HG03439 (cell line): Measurements from ENCODE around the gene PLCG1.

ENCODE experiments used
- ATAC-seq: cut with Tn5 transposase; IDR thresholded peaks from one replicate; pipeline ENCODE4 v1.9.1; 2021; ENCODE audit warnings: mild to moderate bottlenecking, moderate library complexity; ENCODE audit not compliant: unreplicated experiment

Gene PLCG1

DNA sequence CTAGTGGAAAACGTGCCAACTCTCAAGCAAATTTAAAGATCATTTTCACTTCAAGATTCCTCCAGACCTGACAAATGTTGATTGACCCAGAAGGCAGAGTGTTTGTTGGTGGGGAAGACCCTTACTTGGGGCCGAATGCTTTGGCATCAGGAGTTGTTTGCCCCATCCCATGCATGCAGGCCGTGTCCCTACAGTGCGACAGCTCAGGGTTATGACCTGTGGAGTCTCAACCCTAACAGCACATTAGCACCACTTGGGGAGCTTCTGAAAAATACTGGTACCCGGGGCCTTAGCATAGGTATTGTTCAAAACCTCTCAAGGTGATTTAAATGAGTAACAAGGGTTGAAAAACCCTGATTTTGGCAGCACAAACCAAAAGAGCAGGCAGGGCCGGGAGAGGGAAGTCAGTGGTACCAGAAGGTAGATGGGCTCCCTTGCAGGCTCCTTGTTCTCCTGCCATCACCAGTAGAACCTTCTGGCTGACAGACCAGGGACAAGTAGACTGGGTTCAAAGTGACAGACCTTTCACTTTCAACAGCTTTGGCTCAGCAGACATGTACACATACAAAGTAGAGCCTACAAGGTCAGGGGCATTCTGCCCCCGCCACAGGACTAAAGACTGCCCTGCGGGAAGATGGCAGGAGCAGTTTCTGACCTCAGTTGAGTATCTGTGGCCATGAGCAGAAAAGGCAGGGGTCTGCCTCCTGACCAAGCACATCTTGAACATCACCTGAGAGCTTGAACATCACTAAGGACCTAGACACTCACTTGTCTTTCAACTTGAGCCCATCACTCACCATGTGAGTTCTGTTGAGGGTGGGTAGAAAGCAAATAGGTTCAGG lies 39.6 kb downstream of the PLCG1 start:
- no peak for ATAC-seq

DNA sequence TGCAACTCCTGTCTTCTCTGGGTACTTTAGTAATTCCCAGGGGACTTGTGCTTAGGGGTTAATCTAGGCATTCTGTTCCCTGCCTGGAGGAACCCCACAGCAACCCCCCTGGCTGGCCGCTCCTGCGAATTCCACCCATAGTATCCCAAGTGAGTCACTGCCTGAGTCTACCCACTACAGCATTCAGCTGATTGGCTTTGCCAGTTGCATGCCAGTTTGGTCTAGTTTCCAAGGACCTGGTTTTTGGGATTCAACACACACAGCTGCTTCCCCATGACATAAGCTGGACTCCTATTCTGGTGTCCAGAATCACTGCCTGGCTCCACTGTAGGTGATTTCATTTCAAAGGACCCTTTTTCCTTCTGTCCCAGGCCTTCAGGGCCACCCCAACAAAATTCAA lies 40.3 kb downstream of the PLCG1 start:
- ATAC-seq = no peak

DNA sequence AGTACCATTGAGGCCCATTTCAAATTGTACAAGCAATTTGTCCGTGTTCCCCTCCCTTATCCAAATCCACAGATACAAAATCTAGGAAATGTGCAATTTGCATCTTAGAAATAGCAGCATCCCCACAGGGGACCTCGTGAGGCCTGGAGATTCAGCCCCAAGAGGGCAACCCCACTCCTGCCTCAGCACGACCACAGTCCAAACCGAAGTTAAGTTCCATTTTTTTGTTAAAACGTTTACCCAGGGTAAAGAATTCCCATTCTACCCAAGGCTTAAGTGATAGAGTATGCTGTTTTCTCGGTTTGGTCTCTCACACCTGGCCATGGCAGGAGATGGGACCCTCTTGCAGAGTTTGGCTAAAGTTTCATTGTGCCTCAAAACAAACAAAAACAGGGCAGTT lies 41.2 kb downstream of the PLCG1 start:
- no peak for ATAC-seq

DNA sequence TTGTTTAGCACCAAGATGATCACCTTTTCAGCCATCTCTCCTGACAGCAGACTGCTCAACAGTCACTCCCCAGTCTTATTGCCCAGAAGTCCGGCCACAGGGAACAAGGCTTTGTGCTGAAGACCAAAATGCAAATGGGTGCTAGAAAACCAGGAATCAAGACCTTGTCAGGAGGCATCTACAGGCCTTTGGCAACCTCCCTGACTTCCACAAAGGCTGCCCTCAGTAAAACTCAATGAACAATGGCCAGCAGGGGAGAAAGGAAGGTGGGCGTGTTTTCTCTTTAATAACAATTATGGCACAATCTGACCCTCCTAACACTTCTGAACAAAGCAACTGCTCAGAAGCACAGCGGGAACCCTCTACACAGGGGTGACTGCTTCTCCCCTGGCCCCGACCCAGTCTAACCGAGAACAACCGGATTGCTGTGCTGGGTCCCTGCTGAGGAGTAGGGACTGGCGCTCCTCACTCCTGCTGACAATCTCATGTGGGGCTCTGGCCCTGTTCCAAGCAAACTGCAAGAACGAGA lies 41.6 kb downstream of the PLCG1 start:
- no peak for ATAC-seq

GRCh38 chr20:41179961-41180360 lies 42.6 kb downstream of the PLCG1 start:
- ATAC-seq = no peak

DNA sequence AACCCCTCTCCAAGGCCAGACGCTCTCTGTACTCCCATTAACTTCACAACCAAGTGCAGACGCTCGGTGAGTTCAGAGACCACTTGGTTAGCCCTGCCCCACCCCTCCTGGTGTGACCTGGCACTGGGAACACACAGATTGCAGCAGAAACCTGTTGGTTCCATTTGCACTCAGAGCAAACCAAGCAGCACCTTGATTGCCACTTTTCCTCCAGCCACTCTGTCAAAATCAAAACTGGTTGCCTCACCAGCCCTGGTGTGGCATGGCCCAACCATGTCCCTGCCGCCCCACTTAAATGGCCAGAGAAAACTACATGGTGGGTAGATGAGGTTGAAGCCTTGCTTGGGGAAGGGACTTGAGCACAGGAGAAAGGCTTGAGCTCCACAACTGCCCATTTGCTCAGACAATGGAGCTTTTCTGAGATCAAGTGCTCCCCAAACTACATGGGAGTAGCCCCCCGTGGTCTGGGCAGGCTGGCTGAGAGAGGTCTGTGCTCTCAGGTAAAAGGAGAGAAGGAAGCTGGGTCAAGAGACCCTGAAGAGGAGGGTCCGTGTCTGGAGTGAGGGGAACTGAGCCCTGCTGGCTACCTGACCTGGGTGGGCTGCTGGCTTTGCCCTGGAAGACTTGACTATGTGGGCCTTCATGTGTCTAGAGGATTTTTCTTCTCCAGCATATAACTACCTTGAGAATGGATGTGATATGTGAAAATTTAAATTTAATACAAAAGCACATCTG lies 43.4 kb downstream of the PLCG1 start:
- no peak for ATAC-seq

DNA sequence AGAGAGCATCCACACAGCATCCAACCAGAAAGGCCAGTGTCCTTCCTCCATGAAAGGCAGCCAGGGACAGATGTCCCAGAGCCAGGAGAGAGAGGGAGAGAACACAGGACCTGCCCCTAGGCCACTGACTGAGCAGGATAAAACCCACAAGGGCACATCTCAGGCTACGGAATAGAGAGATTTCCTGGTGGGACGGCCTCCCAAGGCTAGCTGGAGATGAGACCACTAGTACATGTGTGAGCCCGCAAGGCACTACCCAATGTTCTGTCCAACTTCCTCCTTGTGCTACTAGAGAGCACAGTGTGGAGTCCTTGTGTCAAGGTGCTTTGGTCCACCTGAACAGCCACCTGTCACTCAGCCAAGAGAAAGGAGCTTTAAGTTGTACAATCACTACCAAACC lies 44.2 kb downstream of the PLCG1 start:
- no peak for ATAC-seq

DNA sequence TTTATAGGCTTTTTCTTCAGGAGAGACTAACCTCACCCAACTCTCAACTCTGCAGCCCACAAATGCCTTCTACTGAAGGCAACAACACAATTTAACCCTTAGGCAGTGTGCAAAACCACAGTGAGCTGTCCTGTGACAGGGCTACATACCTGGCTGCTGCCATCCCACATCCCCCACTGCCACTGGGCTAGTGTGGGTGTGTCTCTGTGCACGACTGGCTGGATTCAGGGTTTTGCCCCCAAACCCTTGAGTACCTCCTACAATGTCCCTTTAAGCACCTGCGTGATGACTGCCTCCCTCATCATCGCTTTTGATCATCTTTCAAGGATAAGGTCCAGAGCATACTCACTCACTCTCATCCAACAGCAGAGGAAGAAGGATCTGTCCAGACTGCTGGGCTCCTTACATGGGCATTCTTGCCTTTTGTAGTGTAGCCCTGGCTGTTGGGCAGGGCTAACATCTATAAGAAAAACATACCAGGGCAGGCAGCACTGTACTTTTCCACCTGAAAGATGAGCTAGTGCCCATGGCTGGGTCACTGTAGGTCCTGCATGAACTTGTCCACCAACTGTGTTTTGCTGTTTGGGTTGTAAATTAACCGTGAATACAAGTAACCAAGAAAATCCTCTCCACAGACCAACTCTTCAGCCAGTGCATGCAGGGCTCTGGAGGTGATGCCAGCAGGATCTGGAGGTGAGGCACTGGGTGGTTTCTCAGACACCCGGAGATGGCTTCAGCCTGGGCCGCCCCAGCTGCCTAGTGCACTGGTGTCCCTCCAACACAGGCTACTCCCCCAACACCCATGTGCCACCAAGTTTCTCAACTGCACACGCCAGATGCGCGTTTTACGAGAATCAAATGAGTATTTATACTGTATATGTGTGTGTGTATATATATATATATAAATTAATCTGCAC lies 45.2 kb downstream of the PLCG1 start:
- no peak for ATAC-seq

DNA sequence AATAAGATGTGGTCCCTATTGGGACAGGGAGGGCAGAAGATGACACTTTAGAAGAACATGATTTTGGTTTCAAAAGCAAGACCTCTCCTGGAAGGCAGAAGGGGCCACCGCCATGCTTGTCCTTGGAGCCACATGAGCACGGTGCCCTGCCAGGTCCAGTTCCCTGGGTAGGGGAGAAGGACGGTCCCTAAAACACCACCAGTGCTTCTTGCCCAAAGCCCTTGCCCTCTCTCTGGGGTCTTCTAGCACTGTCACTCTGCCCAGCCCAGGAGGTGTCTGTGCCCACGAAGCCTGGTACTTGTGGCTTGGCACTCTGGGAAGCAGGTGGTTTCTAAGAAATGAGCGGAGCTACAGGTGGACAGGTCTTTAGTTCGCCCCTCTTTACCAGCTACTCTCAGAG lies 46.0 kb downstream of the PLCG1 start:
- ATAC-seq = no peak

- no peak for ATAC-seq
These were observed 46.5 kb downstream of the PLCG1 start for GRCh38 chr20:41183831-41184230.

GRCh38 chr20:41185013-41185757 lies 47.8 kb downstream of the PLCG1 start:
- ATAC-seq = no peak

GRCh38 chr20:41187668-41188067 lies 50.3 kb downstream of the PLCG1 start:
- no peak for ATAC-seq

DNA sequence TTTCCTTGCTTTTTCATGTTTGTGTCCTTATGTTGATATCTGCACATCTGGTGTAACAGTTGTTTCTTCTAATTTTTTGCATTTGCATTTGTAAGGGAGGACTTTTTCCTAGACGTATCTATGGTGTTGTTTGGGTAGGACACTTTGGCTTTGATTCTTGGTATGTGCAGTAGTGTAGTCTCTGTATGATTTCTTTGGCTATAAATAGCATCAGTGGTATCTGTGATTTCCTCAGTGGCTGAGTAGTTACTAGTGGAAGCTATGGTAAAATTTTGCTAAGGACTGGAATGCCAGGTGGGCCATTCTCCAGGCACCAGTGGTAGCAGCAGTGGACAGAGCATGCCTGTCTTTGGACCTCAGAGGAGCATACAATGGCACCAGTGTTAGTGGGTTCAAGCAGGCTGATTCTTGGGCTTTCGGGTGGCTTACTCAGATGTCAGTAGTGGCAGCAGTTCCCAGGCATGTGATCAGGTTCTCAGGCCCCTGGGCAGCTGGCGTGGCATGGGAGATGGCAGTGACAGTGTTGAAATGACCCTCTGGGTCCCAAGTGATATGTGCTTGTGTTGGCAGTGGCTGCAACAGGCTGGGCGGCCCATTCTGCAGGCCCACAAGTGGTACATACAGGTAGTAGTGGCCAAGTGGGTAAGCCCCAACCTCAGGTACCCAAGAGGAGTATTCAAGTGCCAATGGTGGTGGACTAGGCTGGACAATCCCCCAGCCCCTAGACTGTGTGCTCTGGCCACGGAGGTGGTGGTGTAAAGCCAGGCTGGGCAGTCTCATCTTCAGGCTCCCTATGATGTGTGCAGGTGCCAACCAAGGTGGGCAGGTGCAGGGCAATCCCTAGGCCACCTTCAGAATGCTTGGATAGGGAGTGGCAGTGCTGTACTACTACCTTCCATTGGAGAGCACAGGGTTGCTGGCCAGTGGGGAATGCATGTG lies 54.5 kb downstream of the PLCG1 start:
- no peak for ATAC-seq

DNA sequence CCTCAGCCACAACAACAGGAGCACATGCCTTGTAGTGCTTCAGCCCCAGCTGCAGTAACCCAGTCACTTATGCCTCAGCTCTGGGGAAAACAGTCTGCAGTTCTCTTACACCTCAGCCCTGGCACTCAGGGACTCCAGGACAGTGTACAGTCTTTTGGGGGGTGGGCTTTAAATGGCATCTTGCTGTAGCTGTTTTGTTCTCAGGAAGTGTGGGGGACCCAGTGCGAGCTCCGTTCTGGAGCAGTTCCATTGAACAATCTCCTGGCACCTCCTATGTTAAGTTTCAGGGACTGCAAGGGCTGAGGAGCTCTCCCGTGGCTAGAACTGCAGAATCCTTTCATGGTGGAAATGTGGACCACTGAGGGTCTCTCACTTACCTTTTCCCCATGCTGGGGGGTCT lies 55.2 kb downstream of the PLCG1 start:
- no peak for ATAC-seq

DNA sequence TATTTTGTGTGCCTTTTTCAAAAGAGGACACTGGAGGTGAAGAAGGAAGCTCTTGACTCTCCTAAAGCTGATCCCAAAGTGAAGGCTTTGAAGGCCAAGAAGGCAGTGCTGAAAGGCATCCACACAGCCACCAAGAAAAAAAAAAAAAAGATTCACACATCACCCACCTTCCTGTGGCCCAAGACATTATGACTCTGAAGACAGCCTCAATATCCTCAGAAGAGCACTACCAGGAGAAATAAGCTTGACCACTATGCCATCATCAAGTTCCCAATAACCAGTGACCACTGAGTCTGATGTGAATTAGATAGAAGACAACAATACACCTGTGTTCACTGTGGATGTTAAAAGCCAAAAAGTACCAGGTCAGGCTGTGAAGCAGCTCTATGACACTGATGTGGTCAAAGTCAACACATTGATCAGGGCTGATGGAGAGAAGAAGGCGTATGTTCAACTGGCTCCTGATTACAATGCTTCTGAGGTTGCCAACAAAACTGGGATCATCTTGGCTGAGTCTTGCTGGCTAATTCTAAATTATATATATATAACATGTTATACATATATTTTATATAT lies 59.4 kb downstream of the PLCG1 start:
- no peak for ATAC-seq

GRCh38 chr20:41198443-41198842 lies 61.1 kb downstream of the PLCG1 start:
- no peak for ATAC-seq

- no peak for ATAC-seq
These were observed 63.3 kb downstream of the PLCG1 start for GRCh38 chr20:41200446-41201202.

- no peak for ATAC-seq
These were observed 64.4 kb downstream of the PLCG1 start for GRCh38 chr20:41201760-41202159.
